Heart left ventricle (tissue), 13 donors: ENCODE results near the gene DUSP10.

ENCODE experiments used
- POLR2A ChIP-seq, 2 donors: fragments of 450-650 bp; IDR thresholded peaks; one replicate each; pipeline ENCODE4 v1.6.1; 2017; ENCODE audit warnings: antibody characterized with exemption in 2 of 2, mild to moderate bottlenecking in 2 of 2, moderate library complexity in 2 of 2
- TF ChIP-seq, protein P1 (sequence below), 12 donors: fragments of 200-600 bp; sonication (generic) in 4 of 12; IDR thresholded peaks; one replicate each; pipeline versions ENCODE4 v1.5.0 to v1.8.0; 2018 to 2022; ENCODE audit warnings: antibody characterized with exemption in 12 of 12, mild to moderate bottlenecking in 5 of 12
- donor health status: ischemic (EF 13 %, LVEDD 7.1; RV severe dilation, severe dysfunction).
- donor health status: DM: no; HTN: yes; CAD: no.
- donor health status: DM: no; HTN: no; CAD: no.
- donor health status: ischemic (EF 25% LVEDD 6.9; RV normal size, moderate dysfunction).
- donor health status: ischemic (EF 25% LVEDD 5.7; RV mildly dilated, moderate dysfunction).
- donor health status: ischemic (EF 35%, LVEDD 5.7; RV mildly dilated, moderate dysfunction).
- donor health status: nonischemic (EF 11% LVEDD 7.7; RV severe dilation, severe dysfunction).
- donor health status: DM: yes; HTN: yes; CAD: no.
- donor health status: PGD.
- donor health status: ischemic (EF 29% LVEDD 5.4; RV normal size, mild dysfunction).
- donor health status: nonischemic (EF 23%, LVEDD 6.1; RV moderate dilation, normal function).

GRCh38 chr1:221781102-221781755 is 39.3 kb upstream of the DUSP10 start:
- no peak for TF ChIP-seq POLR2A (IDR thresholded peaks at IDR 0.05)
- TF ChIP-seq, protein P1, sequence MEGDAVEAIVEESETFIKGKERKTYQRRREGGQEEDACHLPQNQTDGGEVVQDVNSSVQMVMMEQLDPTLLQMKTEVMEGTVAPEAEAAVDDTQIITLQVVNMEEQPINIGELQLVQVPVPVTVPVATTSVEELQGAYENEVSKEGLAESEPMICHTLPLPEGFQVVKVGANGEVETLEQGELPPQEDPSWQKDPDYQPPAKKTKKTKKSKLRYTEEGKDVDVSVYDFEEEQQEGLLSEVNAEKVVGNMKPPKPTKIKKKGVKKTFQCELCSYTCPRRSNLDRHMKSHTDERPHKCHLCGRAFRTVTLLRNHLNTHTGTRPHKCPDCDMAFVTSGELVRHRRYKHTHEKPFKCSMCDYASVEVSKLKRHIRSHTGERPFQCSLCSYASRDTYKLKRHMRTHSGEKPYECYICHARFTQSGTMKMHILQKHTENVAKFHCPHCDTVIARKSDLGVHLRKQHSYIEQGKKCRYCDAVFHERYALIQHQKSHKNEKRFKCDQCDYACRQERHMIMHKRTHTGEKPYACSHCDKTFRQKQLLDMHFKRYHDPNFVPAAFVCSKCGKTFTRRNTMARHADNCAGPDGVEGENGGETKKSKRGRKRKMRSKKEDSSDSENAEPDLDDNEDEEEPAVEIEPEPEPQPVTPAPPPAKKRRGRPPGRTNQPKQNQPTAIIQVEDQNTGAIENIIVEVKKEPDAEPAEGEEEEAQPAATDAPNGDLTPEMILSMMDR (IDR thresholded peaks at IDR 0.05), result no peak
